HepG2 (cell line): Measurements from ENCODE around the gene PTPRM. TPM values are rescaled to one million over a fixed set of nuclear protein-coding genes. Genes with fewer than 3 reads are reported as not detected.
A peak's percentile ranks its signal among the peaks of the same experiment; 100 is the strongest.

Experiments used
- ATAC-seq: fragments of 200-7000 bp; cut with Tn5 transposase; 3 replicates; pipeline ENCODE4 v1.9.1; 2020; ENCODE audit warnings: mild to moderate bottlenecking, moderate library complexity
- BruUV-seq: library from RNA; stranded (reverse); fragments of 400-500 nt; replicated peaks from 2 replicates; lab custom pipeline; 2021; lab: Mats Ljungman, UMichigan
- CTCF ChIA-PET: fragments of 300-600 bp; formaldehyde crosslinking; extraction: SDS; loops from one replicate; lab custom pipeline; 2021; ENCODE audit warnings: low total read pairs, inconsistent platforms, low intra/inter-chr PET ratio; lab: Yijun Ruan, JAX
- POLR2A ChIA-PET: fragments of 350-600 bp; sonication (Branson Sonifier 250); formaldehyde crosslinking; loops from one replicate; lab custom pipeline; 2020; ENCODE audit warnings: antibody characterized with exemption, inconsistent platforms; lab: Yijun Ruan, JAX
- DNase-seq: peaks from one replicate; pipeline ENCODE4 v3.0.0-alpha.2; 2015; ENCODE audit warnings: low spot score
- FAIRE-seq: peaks from 3 replicates; lab custom pipeline; 2011; peaks lifted over from hg19 to GRCh38; lab: Jason Lieb, UNC
- H2AFZ ChIP-seq: one replicate; pipeline ENCODE4 v1.6.1; 2011; ENCODE audit warnings: low read length, inconsistent platforms
- H3K27ac ChIP-seq: fragments of 300-600 bp; 3 replicates; pipeline ENCODE4 v1.8.0; 2011; ENCODE audit warnings: mixed run types, mild to moderate bottlenecking, mixed read lengths, low read length, inconsistent platforms; ENCODE audit not compliant: insufficient read depth; ENCODE audit errors: extremely low read length
- H3K27me3 ChIP-seq, 2 experiments: fragments of 200-600 bp in 1 of 2; 2 replicates in 1 of 2; 3 replicates in 1 of 2; pipeline versions ENCODE4 v1.6.0 to v1.8.0; 2011; ENCODE audit warnings: low read length in 2 of 2, mild to moderate bottlenecking in 2 of 2, moderate library complexity in 2 of 2, inconsistent platforms in 1 of 2; ENCODE audit not compliant: insufficient read depth in 2 of 2, control insufficient read depth in 1 of 2
- H3K36me3 ChIP-seq, 2 experiments: fragments of 200-600 bp in 1 of 2; replicated peaks in 1 of 2; 2 replicates in 1 of 2; 3 replicates in 1 of 2; pipeline versions ENCODE4 v1.5.1 to v1.8.0; 2011; ENCODE audit warnings: low read length in 2 of 2, inconsistent platforms in 1 of 2; ENCODE audit not compliant: insufficient read depth in 2 of 2, control insufficient read depth in 1 of 2
- H3K4me1 ChIP-seq: 2 replicates; pipeline ENCODE4 v1.5.1; 2012; ENCODE audit warnings: low read length, inconsistent platforms; ENCODE audit not compliant: insufficient read depth
- H3K4me2 ChIP-seq: 2 replicates; pipeline ENCODE4 v1.6.0; 2011; ENCODE audit warnings: low read depth, low read length, inconsistent platforms
- H3K4me3 ChIP-seq, 3 experiments: fragments of 200-600 bp in 1 of 3; sonication (generic), shearing (Covaris generic) in 1 of 3; replicated peaks in 1 of 3; 2 replicates each; pipeline ENCODE4 v1.5.1; 2011 to 2016; ENCODE audit warnings: low read length in 3 of 3, inconsistent platforms in 2 of 3, low read depth in 2 of 3, mild to moderate bottlenecking in 2 of 3, control low read depth in 1 of 3, mixed read lengths in 1 of 3; ENCODE audit not compliant: insufficient read depth in 1 of 3
- H3K79me2 ChIP-seq: one replicate; pipeline ENCODE4 v1.6.1; 2011; ENCODE audit warnings: low read length, inconsistent platforms; ENCODE audit not compliant: insufficient read depth
- H3K9ac ChIP-seq: 2 replicates; pipeline ENCODE4 v1.6.0; 2011; ENCODE audit warnings: mild to moderate bottlenecking, low read depth, low read length, inconsistent platforms; ENCODE audit not compliant: insufficient read depth
- H3K9me3 ChIP-seq: 2 replicates; pipeline ENCODE4 v1.5.1; 2012; ENCODE audit warnings: mild to moderate bottlenecking, low read length
- H4K20me1 ChIP-seq: 2 replicates; pipeline ENCODE4 v1.6.0; 2011; ENCODE audit warnings: inconsistent platforms, mild to moderate bottlenecking, low read length, moderate library complexity; ENCODE audit not compliant: insufficient read depth
- ARHGAP35 ChIP-seq: sonication (generic); formaldehyde crosslinking; IDR thresholded peaks from 2 replicates; pipeline ENCODE4 v1.9.0; 2022; ENCODE audit warnings: mild to moderate bottlenecking, inconsistent platforms, moderate library complexity, missing genetic modification reagents, borderline replicate concordance
- ELF1 ChIP-seq: sonication (generic); formaldehyde crosslinking; IDR thresholded peaks from 2 replicates; pipeline ENCODE4 v1.4.0; 2020; ENCODE audit warnings: missing genetic modification reagents
- EZH2 ChIP-seq: conservative IDR thresholded peaks from 2 replicates; pipeline ENCODE4 v1.6.1; 2012; ENCODE audit warnings: mild to moderate bottlenecking, low read depth, low read length, moderate library complexity
- FOXC1 ChIP-seq: sonication (generic); formaldehyde crosslinking; IDR thresholded peaks from 2 replicates; pipeline ENCODE4 v1.8.0; 2022; ENCODE audit warnings: mild to moderate bottlenecking, missing genetic modification reagents, borderline replicate concordance
- KLF13 ChIP-seq: sonication (generic); formaldehyde crosslinking; IDR thresholded peaks from 2 replicates; pipeline ENCODE4 v1.4.0; 2020; ENCODE audit warnings: mild to moderate bottlenecking, missing genetic modification reagents
- KLF16 ChIP-seq, 2 experiments: sonication (generic) in 1 of 2; formaldehyde crosslinking in 1 of 2; IDR thresholded peaks; 2 replicates each; pipeline versions ENCODE4 v1.6.1 to v1.8.0; 2016 to 2023; ENCODE audit warnings: missing genetic modification reagents in 2 of 2, missing compliant biosample characterization in 1 of 2
- MED13 ChIP-seq: sonication (generic); formaldehyde crosslinking; IDR thresholded peaks from 2 replicates; pipeline ENCODE4 v1.5.0; 2020; ENCODE audit warnings: missing genetic modification reagents
- RFX1 ChIP-seq: fragments of 450-650 bp; IDR thresholded peaks from 2 replicates; pipeline ENCODE4 v1.6.1; 2017
- RFX3 ChIP-seq: IDR thresholded peaks from 2 replicates; pipeline ENCODE4 v1.6.1; 2016; ENCODE audit warnings: missing biosample characterization, missing genetic modification reagents
- SATB2 ChIP-seq: sonication (generic); formaldehyde crosslinking; IDR thresholded peaks from 2 replicates; pipeline ENCODE4 v1.5.0; 2020; ENCODE audit warnings: missing genetic modification reagents
- SYNCRIP ChIP-seq: fragments of 200-400 bp; formaldehyde crosslinking; IDR thresholded peaks from 2 replicates; pipeline ENCODE4 v1.6.1; 2018; ENCODE audit warnings: mild to moderate bottlenecking, low read depth, low read length; ENCODE audit not compliant: insufficient read depth
- ZBTB7A ChIP-seq: sonication (generic); formaldehyde crosslinking; IDR thresholded peaks from 2 replicates; pipeline ENCODE4 v1.8.0; 2022; ENCODE audit warnings: mild to moderate bottlenecking, missing genetic modification reagents
- ZNF446 ChIP-seq: sonication (generic); formaldehyde crosslinking; IDR thresholded peaks from 2 replicates; pipeline ENCODE4 v1.5.0; 2020; ENCODE audit warnings: mild to moderate bottlenecking, missing genetic modification reagents
- ZNF816 ChIP-seq: sonication (generic); formaldehyde crosslinking; IDR thresholded peaks from 2 replicates; pipeline ENCODE4 v1.8.0; 2022; ENCODE audit warnings: missing genetic modification reagents, mild to moderate bottlenecking, borderline replicate concordance
- ZSCAN22 ChIP-seq: sonication (generic); formaldehyde crosslinking; IDR thresholded peaks from 2 replicates; pipeline ENCODE4 v1.4.0; 2020; ENCODE audit warnings: mild to moderate bottlenecking, missing genetic modification reagents
- WGBS: methylation state at CpG from one replicate; pipeline ENCODE4 v1.1.6; 2017; ENCODE audit warnings: low lambda C conversion rate; 5-methylcytosine and 5-hydroxymethylcytosine counted together
- in situ Hi-C: cut with HindIII; loops from 2 replicates; pipeline ENCODE4 v1.10.0; 2017; ENCODE audit warnings: low pct_unique_long_range_greater_than_20kb; ENCODE audit not compliant: extremely low pct_ligation_motif_present
- intact Hi-C: fragments of 100-400 bp; cut with micrococcal nuclease; formaldehyde crosslinking; loops from one replicate; pipeline ENCODE4 v1.10.0; 2022; ENCODE audit not compliant: unreplicated experiment
- polyA plus RNA-seq, 8 experiments: library from polyadenylated mRNA; depleted of rRNA in 3 of 8; stranded (reverse) in 7 of 8; unstranded in 1 of 8; fragments of >200 nt; fragmentation: Illumina TruSeq in 4 of 8; extraction: Trizol in 4 of 8; gene quantifications; 2 replicates each; pipeline versions ENCODE4 v1.2.1 to v1.2.3, GENCODE V29; 2011 to 2016; ENCODE audit warnings: low read depth in 4 of 8, missing spikeins in 1 of 8, mixed read lengths in 1 of 8; ENCODE audit not compliant: insufficient read depth in 1 of 8
- total RNA-seq, 5 experiments: library from RNA; depleted of rRNA; stranded (reverse); fragments of >200 nt; fragmentation: Illumina TruSeq; extraction: Trizol; gene quantifications; 2 replicates each; pipeline ENCODE4 v1.2.3, GENCODE V29; 2016; ENCODE audit warnings: low read depth in 1 of 5
- TF ChIP-seq, protein P1 (sequence below): sonication (generic); formaldehyde crosslinking; IDR thresholded peaks from 2 replicates; pipeline ENCODE4 v1.5.1; 2020; ENCODE audit warnings: mild to moderate bottlenecking, missing genetic modification reagents, moderate library complexity
- TF ChIP-seq, protein P2 (sequence below): sonication (generic); formaldehyde crosslinking; IDR thresholded peaks from 2 replicates; pipeline ENCODE4 v1.5.0; 2020; ENCODE audit warnings: mild to moderate bottlenecking, missing genetic modification reagents
- TF ChIP-seq, protein P3 (sequence below): sonication (generic); formaldehyde crosslinking; IDR thresholded peaks from 2 replicates; pipeline ENCODE4 v1.4.0; 2020; ENCODE audit warnings: missing genetic modification reagents, low read depth, mild to moderate bottlenecking, borderline replicate concordance

The PTPRM gene
- total and polyA plus RNA-seq, 2 of the 13 experiments (the other 11 are each of a cell fraction or from before 2014, with no cell fraction given): 12.6 to 108 TPM

DNA sequence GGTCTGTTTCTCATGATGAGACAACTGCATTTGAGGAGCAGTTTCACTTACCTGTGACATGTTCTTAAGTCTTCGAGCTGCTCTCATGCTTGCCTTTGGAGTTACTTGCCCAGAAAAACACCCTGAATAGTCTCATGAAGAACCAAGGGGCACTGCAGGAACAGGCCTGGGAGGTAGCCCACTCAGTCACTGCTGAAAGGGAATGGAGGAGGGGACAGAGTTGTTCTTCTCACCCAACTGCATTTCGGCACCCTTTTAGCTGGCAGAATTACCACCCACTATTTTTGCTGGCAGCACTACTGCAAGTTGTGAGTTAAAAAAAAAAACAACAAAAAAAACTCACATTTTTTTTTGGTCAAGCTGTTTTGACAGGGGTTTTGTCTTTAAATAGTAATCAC, 181.9 kb downstream of the PTPRM start:
- CTCF ChIA-PET: no interaction called here
- BruUV-seq: no TSS peak
- DNase-seq: no peak
- no peak for TF ChIP-seq SYNCRIP
- TF ChIP-seq, protein P1, sequence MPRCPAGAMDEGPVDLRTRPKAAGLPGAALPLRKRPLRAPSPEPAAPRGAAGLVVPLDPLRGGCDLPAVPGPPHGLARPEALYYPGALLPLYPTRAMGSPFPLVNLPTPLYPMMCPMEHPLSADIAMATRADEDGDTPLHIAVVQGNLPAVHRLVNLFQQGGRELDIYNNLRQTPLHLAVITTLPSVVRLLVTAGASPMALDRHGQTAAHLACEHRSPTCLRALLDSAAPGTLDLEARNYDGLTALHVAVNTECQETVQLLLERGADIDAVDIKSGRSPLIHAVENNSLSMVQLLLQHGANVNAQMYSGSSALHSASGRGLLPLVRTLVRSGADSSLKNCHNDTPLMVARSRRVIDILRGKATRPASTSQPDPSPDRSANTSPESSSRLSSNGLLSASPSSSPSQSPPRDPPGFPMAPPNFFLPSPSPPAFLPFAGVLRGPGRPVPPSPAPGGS (CRISPR knock-in tag): no peak
- TF ChIP-seq KLF16 (CRISPR knock-in tag; IDR thresholded peaks at IDR 0.05): no peak
- no peak for TF ChIP-seq ELF1
- TF ChIP-seq ZNF816 (CRISPR knock-in tag): no peak
- TF ChIP-seq MED13: no peak
- no peak for TF ChIP-seq ZSCAN22 (CRISPR knock-in tag)
- no peak for TF ChIP-seq EZH2
- TF ChIP-seq, protein P2, sequence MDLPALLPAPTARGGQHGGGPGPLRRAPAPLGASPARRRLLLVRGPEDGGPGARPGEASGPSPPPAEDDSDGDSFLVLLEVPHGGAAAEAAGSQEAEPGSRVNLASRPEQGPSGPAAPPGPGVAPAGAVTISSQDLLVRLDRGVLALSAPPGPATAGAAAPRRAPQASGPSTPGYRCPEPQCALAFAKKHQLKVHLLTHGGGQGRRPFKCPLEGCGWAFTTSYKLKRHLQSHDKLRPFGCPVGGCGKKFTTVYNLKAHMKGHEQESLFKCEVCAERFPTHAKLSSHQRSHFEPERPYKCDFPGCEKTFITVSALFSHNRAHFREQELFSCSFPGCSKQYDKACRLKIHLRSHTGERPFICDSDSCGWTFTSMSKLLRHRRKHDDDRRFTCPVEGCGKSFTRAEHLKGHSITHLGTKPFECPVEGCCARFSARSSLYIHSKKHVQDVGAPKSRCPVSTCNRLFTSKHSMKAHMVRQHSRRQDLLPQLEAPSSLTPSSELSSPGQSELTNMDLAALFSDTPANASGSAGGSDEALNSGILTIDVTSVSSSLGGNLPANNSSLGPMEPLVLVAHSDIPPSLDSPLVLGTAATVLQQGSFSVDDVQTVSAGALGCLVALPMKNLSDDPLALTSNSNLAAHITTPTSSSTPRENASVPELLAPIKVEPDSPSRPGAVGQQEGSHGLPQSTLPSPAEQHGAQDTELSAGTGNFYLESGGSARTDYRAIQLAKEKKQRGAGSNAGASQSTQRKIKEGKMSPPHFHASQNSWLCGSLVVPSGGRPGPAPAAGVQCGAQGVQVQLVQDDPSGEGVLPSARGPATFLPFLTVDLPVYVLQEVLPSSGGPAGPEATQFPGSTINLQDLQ: no peak
- TF ChIP-seq SATB2 (CRISPR knock-in tag): no peak
- TF ChIP-seq, protein P3, sequence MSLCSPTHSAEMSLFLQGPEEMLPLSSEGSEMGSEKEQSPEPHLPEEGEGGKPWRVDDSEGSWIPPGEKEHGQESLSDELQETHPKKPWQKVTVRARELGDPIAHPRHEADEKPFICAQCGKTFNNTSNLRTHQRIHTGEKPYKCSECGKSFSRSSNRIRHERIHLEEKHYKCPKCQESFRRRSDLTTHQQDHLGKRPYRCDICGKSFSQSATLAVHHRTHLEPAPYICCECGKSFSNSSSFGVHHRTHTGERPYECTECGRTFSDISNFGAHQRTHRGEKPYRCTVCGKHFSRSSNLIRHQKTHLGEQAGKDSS (CRISPR knock-in tag): no peak
- no peak for TF ChIP-seq KLF13 (CRISPR knock-in tag)
- no peak for TF ChIP-seq ARHGAP35 (CRISPR knock-in tag)
- TF ChIP-seq RFX1: no peak
- no peak for TF ChIP-seq RFX3
- TF ChIP-seq ZBTB7A (CRISPR knock-in tag): no peak
- TF ChIP-seq ZNF446 (CRISPR knock-in tag): no peak
- TF ChIP-seq FOXC1 (CRISPR knock-in tag): no peak
- peaks cover 6% of the 10 kb centered on the region; the same call in 1 of the 2 replicates for H3K9me3 ChIP-seq
- WGBS: 88% methylated on average over 2 of the region's 2 CpGs
- H3K79me2 ChIP-seq: peaks cover 3% of the 10 kb centered on the region
- FAIRE-seq: no peak
- no peaks in the 10 kb centered on the region for H4K20me1 ChIP-seq
- H3K27ac ChIP-seq: peak overlapping the region; percentile 21
- POLR2A ChIA-PET: no interaction called here
- peaks cover 69% of the 10 kb centered on the region for H3K4me1 ChIP-seq
- H3K4me3 ChIP-seq: no peak overlapping the region
- no peaks in the 10 kb centered on the region for H3K36me3 ChIP-seq
- in situ Hi-C loops (no loop called here), intact Hi-C loops (no loop called here)
- no peak overlapping the region for H2AFZ ChIP-seq
- ATAC-seq: no peak
- H3K4me2 ChIP-seq: peak overlapping the region; percentile 52
- H3K27me3 ChIP-seq: no peaks in the 10 kb centered on the region
- no peak overlapping the region for H3K9ac ChIP-seq
